Coronary artery (tissue), 2 donors: ENCODE data around the gene LAPTM5.

Experiments used
- DNase-seq: peaks from one replicate; pipeline ENCODE4 v3.0.0-alpha.2; 2017; ENCODE audit warnings: low spot score
- H3K27ac ChIP-seq, 2 donors: fragments of 200-600 bp; sonication (generic); one replicate each; pipeline ENCODE4 v1.5.1; 2016 to 2019
- H3K4me3 ChIP-seq: fragments of 200-600 bp; sonication (generic); 2 replicates; pipeline ENCODE4 v1.5.1; 2016; ENCODE audit warnings: mild to moderate bottlenecking, moderate library complexity
- CTCF ChIP-seq: fragments of 200-600 bp; sonication (generic); IDR thresholded peaks from one replicate; pipeline ENCODE4 v1.5.1; 2019; ENCODE audit warnings: antibody characterized with exemption

Gene LAPTM5

GRCh38 chr1:30726773-30727684 is 30.5 kb downstream of the LAPTM5 start:
- no peak for TF ChIP-seq CTCF
- Histone ChIP-seq H3K4me3 (no peak overlapping the region), H3K27ac (no peak overlapping the region)
- no peak for DNase-seq

DNA sequence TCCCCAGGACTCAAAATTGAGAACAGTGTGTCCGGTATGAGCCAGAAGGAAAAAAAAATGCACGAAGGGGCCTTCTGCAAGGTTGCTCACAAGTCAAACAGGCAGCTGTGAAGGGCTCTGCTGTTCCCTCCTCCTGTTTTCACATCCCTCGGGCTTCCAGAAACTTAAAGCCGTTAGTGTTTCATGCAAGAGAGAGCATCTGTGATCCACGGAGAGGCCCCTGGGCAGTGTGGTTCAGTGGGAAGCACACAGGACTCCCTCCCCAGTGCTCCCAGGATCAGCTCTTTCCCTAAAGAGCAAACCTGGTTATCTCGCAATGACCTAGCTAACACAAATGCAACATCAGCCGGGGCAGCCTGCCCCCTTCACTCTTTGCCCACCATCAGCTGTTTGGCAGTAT is 31.3 kb downstream of the LAPTM5 start:
- H3K27ac ChIP-seq = no peak overlapping the region
- TF ChIP-seq CTCF = no peak
- no peak overlapping the region for H3K4me3 ChIP-seq
- no peak for DNase-seq

DNA sequence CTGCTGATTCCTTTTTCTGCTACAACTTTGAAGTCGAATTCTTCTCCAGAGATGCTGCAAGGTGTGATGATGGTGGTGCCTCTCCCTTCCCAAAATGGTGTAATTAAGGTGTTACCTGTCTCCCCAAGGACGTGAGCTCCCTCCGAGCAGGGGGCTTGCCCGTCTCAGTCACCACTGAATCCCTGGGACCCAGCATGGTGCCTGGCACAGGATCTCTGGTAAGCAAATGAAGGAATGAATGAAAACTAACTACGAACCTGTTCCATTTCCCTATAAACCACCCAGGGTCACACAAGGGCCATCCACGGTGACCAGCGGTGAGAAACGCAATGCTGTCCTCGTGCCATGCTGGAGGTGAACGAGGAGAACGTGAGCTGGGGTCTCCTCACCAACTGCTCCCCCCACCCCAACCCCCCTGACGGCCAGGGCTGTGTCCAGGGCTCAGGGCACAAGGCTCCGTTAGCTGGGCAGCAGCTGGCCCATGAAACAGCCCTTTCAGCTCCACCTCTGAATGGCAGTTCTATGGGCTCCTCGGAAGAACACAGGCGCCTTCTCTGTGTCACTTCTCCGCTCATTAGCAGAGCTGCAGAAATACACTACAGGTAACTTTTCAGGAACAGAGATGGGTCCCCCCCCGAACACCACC is 32.0 kb downstream of the LAPTM5 start:
- no peak for DNase-seq
- no peak for TF ChIP-seq CTCF
- H3K27ac ChIP-seq = no peak overlapping the region
- H3K4me3 ChIP-seq = no peak overlapping the region

GRCh38 chr1:30724655-30725421 is 32.7 kb downstream of the LAPTM5 start:
- TF ChIP-seq CTCF = no peak
- DNase-seq = no peak
- no peak overlapping the region for H3K4me3 ChIP-seq
- H3K27ac ChIP-seq = no peak overlapping the region

GRCh38 chr1:30724175-30724574 is 33.4 kb downstream of the LAPTM5 start:
- no peak for DNase-seq
- Histone ChIP-seq H3K27ac (no peak overlapping the region), H3K4me3 (no peak overlapping the region)
- TF ChIP-seq CTCF = no peak

DNA sequence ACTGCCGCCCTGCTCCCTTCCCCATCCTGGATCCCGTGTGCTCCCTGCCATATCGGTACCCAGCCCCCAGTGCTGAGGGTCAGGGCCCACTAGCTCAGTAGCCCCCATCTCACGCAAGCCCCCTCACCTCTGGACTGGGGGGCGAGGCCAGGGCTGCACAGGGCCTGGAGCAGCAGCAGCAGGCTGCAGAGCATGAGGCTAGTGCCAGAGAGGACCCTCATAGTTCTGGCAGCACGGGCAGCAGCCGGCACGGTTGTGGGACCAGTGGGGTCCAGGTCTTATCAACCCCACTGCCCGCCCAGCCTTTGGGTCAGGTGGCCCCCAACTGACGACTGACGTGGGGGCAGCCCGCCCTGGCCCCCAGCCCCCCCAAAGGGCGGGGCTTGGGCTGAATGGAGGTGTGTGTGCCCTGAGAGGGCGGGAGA is 34.2 kb downstream of the LAPTM5 start, which contains the start of gene MATN1:
Gene MATN1 (minus strand): TSS at position 255 of the 425 bp plus-strand sequence. CDS start 34 bp downstream, at position 221.
- Histone ChIP-seq H3K27ac (no peak within 1 kb of the TSS), H3K4me3 (no peak within 1 kb of the TSS)
- no peak for TF ChIP-seq CTCF
- no peak for DNase-seq
